ENCODE data around the gene MAU2.

DNA sequence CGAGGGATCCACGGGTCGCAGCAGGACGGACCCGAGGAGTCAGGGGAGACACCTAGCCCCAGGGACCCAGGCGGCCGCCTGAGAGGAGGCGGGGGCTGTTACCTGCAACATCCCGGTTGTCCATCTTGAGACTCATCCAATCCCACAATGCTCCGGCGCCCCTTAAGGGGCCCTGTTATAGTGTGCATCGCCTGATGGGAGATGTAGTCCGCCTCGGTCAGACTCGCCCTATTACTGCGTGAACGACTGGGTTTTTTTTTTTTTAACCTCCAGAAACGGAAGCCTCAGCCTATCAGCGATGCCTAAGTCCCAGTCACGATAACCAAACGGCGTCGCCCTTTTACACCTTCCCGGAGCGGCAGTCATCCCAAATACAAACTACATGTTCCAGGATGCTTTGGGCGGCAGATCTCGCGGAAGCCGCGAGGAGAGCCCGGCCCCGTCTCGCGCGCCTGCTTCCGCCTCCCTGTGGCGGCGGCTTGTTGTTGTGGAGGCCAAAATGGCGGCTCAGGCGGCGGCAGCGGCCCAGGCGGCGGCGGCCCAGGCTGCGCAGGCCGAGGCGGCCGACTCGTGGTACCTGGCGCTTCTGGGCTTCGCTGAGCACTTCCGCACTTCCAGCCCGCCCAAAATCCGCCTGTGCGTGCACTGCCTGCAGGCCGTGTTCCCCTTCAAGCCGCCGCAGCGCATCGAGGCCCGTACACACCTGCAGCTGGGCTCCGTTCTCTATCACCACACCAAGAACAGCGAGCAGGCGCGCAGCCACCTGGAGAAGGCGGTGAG lies at the start of gene MAU2, which contains the start of gene SUGP1:
- TF ChIP-seq CTCF (IDR thresholded peaks at IDR 0.05) (peak; percentile 16 to 79 (median 58)), POLR2A (IDR thresholded peaks at IDR 0.05) (peak; percentile 29 to 42)
